Uterus (tissue), 4 donors: ENCODE data around the gene GAS2L2. TPM values are rescaled to one million over a fixed set of nuclear protein-coding genes. Genes with fewer than 3 reads are reported as not detected.

Experiments
- DNase-seq, 2 donors: peaks; one replicate each; pipeline ENCODE4 v3.0.0-alpha.2; 2019 to 2020
- H3K27ac ChIP-seq, 2 donors: fragments of 200-600 bp; sonication (generic); 1 replicate in 1 of 2; 2 replicates in 1 of 2; pipeline ENCODE4 v1.5.1; 2016 to 2018
- H3K27me3 ChIP-seq, 2 donors: fragments of 200-600 bp; sonication (generic); one replicate each; pipeline ENCODE4 v1.5.1; 2018 to 2019; ENCODE audit warnings: control low read depth in 1 of 2
- H3K36me3 ChIP-seq, 2 donors: fragments of 200-600 bp; sonication (generic); one replicate each; pipeline ENCODE4 v1.5.1; 2019; ENCODE audit warnings: control low read depth in 1 of 2
- H3K4me1 ChIP-seq, 2 donors: fragments of 200-600 bp; sonication (generic); one replicate each; pipeline ENCODE4 v1.5.1; 2018 to 2019; ENCODE audit warnings: control low read depth in 1 of 2
- H3K4me3 ChIP-seq, 2 donors: fragments of 200-600 bp; sonication (generic); 1 replicate in 1 of 2; 2 replicates in 1 of 2; pipeline ENCODE4 v1.5.1; 2018 to 2019; ENCODE audit warnings: mild to moderate bottlenecking in 1 of 2
- H3K9me3 ChIP-seq, 2 donors: fragments of 200-600 bp; sonication (generic); one replicate each; pipeline ENCODE4 v1.5.1; 2019; ENCODE audit warnings: control low read depth in 1 of 2
- CTCF ChIP-seq, 4 experiments: fragments of 200-600 bp in 2 of 4; fragments of 450-650 bp in 2 of 4; sonication (generic) in 2 of 4; IDR thresholded peaks; one replicate each; pipeline ENCODE4 v1.5.1; 2016 to 2019; ENCODE audit warnings: antibody characterized with exemption in 4 of 4, mild to moderate bottlenecking in 2 of 4, moderate library complexity in 1 of 4
- POLR2A ChIP-seq, 2 donors: fragments of 450-650 bp; IDR thresholded peaks; one replicate each; pipeline ENCODE4 v1.6.1; 2016; ENCODE audit warnings: antibody characterized with exemption in 2 of 2, mild to moderate bottlenecking in 1 of 2, moderate library complexity in 1 of 2
- intact Hi-C: fragments of 100-400 bp; cut with DNase I; formaldehyde crosslinking; loops from one replicate; pipeline ENCODE4 v1.15.1; 2023; ENCODE audit warnings: low total_unique reads
- total RNA-seq, 4 donors: library from RNA; depleted of rRNA in 3 of 4; stranded (reverse); fragments of >200 nt in 3 of 4; gene quantifications; one replicate each; pipeline versions ENCODE4 v1.1.0 to v1.2.4, GENCODE V29; 2014 to 2023
- donor health status: DM: yes; HTN: yes; CAD: no.

The GAS2L2 gene
- total RNA-seq, 4 donors from 2014 or later: 0.69 TPM; not detected in 3

GRCh38 chr17:35725802-35726126 lies 27.3 kb downstream of the GAS2L2 start:
- no peak overlapping the region for H3K4me3 ChIP-seq
- H3K27me3 ChIP-seq: no peaks in the 10 kb centered on the region
- peaks cover 0 to 2% of the 10 kb centered on the region in 2 donors for H3K4me1 ChIP-seq
- TF ChIP-seq POLR2A (IDR thresholded peaks at IDR 0.05) (no peak), CTCF (IDR thresholded peaks at IDR 0.05) (no peak)
- intact Hi-C loops: no loop called here
- H3K27ac ChIP-seq: no peak overlapping the region
- no peak for DNase-seq
- no peaks in the 10 kb centered on the region for H3K9me3 ChIP-seq
- no peaks in the 10 kb centered on the region for H3K36me3 ChIP-seq

DNA sequence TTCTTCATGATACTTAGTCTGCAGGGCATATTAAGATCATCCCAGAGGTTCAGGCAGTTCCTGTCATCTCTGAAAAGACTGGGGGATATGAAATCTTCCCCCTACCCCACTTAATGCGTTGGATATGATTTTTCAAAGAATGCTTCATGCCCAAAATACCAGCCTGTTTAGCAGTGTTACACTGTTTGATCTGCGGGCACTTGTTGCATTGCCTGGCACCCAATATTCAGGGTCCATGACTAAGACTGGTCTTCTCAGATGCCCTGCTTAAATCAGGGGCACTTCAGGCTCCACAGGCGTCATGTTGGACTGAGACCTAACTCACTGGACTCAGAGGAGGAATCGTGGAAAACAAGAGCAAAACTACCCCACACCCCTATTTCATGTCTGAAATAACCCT lies 28.0 kb downstream of the GAS2L2 start:
- Histone ChIP-seq H3K9me3 (no peaks in the 10 kb centered on the region), H3K27ac (no peak overlapping the region), H3K36me3 (no peaks in the 10 kb centered on the region), H3K27me3 (no peaks in the 10 kb centered on the region), H3K4me3 (no peak overlapping the region), H3K4me1 (no peaks in the 10 kb centered on the region)
- intact Hi-C loops: no loop called here
- TF ChIP-seq POLR2A (IDR thresholded peaks at IDR 0.05): no peak
- no peak for TF ChIP-seq CTCF (IDR thresholded peaks at IDR 0.05)
- DNase-seq: no peak

GRCh38 chr17:35723735-35724134 lies 29.3 kb downstream of the GAS2L2 start:
- TF ChIP-seq CTCF (IDR thresholded peaks at IDR 0.05): no peak
- TF ChIP-seq POLR2A (IDR thresholded peaks at IDR 0.05): no peak
- Histone ChIP-seq H3K4me3 (no peak overlapping the region), H3K27ac (no peak overlapping the region), H3K4me1 (no peaks in the 10 kb centered on the region), H3K27me3 (no peaks in the 10 kb centered on the region), H3K9me3 (no peaks in the 10 kb centered on the region), H3K36me3 (no peaks in the 10 kb centered on the region)
- intact Hi-C loops: no loop called here
- DNase-seq: no peak

DNA sequence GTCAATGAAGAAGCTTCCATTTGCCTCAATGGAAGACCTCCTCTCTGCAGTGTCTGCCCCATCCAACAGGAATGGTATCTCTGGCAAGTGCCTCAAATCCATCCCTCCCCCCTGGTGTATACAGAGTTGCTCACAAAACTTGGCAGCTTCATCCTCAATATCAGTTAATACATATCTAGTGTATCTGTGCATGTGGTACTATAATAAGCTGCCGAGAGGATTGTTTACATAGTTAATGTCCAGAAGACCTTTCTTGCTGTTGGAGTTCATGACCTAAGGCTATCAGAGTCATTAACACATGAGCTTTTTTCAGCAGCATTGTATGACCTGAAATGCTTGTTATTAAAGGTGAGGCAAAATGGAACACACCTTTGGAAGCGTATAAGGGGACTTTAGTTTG lies 35.6 kb downstream of the GAS2L2 start:
- intact Hi-C loops: no loop called here
- Histone ChIP-seq H3K4me3 (no peak overlapping the region), H3K4me1 (no peaks in the 10 kb centered on the region), H3K36me3 (no peaks in the 10 kb centered on the region), H3K27me3 (no peaks in the 10 kb centered on the region), H3K27ac (peak overlapping the region in 1 of 2 donors; percentile 12), H3K9me3 (no peaks in the 10 kb centered on the region)
- TF ChIP-seq CTCF (IDR thresholded peaks at IDR 0.05) (no peak), POLR2A (IDR thresholded peaks at IDR 0.05) (no peak)
- DNase-seq: no peak

DNA sequence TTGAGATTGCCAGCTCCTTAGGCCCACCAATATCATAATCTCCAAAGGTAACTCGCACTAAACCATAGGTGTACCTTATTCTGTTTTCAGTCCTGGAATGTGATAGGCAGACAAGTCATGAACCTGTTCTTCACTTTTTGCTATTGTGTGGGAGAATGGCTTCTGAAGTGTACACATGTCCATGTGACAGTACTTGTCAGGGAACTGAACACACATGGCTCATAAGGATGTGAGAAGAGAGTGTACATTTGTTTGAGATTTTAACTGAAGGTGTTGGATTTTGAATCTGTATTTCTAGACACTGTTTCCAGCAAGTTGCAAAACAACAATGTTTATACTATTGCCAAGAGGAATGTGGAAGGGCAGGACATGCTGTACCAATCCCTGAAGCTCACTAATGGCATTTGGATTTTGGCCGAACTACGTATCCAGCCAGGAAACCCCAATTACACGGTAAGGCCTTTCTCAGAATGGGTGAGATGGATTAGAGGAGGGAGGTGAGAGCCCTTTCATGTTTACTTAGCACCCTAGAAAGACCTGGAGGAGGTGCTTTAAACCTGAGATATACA lies 36.1 kb downstream of the GAS2L2 start:
- Histone ChIP-seq H3K27me3 (no peaks in the 10 kb centered on the region), H3K27ac (peak overlapping the region in 1 of 2 donors; percentile 16), H3K9me3 (no peaks in the 10 kb centered on the region), H3K4me1 (no peaks in the 10 kb centered on the region), H3K36me3 (no peaks in the 10 kb centered on the region), H3K4me3 (no peak overlapping the region)
- no peak for DNase-seq
- TF ChIP-seq CTCF (IDR thresholded peaks at IDR 0.05) (no peak), POLR2A (IDR thresholded peaks at IDR 0.05) (no peak)
- intact Hi-C loops: no loop called here
